GM12875 (cell line): Measurements from ENCODE around the gene RBPJ.

Source experiments
- H3K4me3 ChIP-seq: one replicate; pipeline ENCODE4 v1.5.1; 2011; ENCODE audit warnings: low read depth, low read length, control low read depth
- CTCF ChIP-seq: IDR thresholded peaks from 2 replicates; pipeline ENCODE4 v1.5.1; 2011; ENCODE audit warnings: low read depth, mild to moderate bottlenecking, control low read depth, inconsistent platforms, low read length, moderate library complexity, borderline replicate concordance; ENCODE audit not compliant: insufficient read depth

Gene RBPJ

GRCh38 chr4:26372076-26372475 lies 51.3 kb downstream of the RBPJ start:
- H3K4me3 ChIP-seq, result no peak overlapping the region
- no peak for TF ChIP-seq CTCF

- no peak overlapping the region for H3K4me3 ChIP-seq
Measured at GRCh38 chr4:26372525-26373172, 51.8 kb downstream of the RBPJ start.

GRCh38 chr4:26375551-26375950 lies 54.7 kb downstream of the RBPJ start:
- no peak for TF ChIP-seq CTCF
- H3K4me3 ChIP-seq, result no peak overlapping the region

More at GRCh38 chr4:26372525-26373172, 51.8 kb downstream of the RBPJ start:
- no peak for TF ChIP-seq CTCF

GRCh38 chr4:26377328-26378311 lies 56.8 kb downstream of the RBPJ start:
- no peak for TF ChIP-seq CTCF
- H3K4me3 ChIP-seq, result no peak overlapping the region

- TF ChIP-seq CTCF, result no peak
- H3K4me3 ChIP-seq, result no peak overlapping the region
Measured at GRCh38 chr4:26379837-26380236, 59.0 kb downstream of the RBPJ start.

- no peak for TF ChIP-seq CTCF
- H3K4me3 ChIP-seq, result no peak overlapping the region
Measured at GRCh38 chr4:26380740-26381139, 59.9 kb downstream of the RBPJ start.
